Hematopoietic multipotent progenitor cell treated with erythropoietin and hydrocortisone succinate and interleukin-3 and kit ligand, for 15 days (in vitro differentiated cells): ENCODE results near the gene CDC42EP1.

Experiments
- DNase-seq: peaks from one replicate; pipeline ENCODE4 v3.0.0-alpha.2; 2015; ENCODE audit warnings: low spot score

CDC42EP1 gene

GRCh38 chr22:37616201-37617083 lies 56.2 kb downstream of the CDC42EP1 start:
- no peak for DNase-seq

- DNase-seq: no peak
Measured at GRCh38 chr22:37617431-37617830, 57.2 kb downstream of the CDC42EP1 start.

- no peak for DNase-seq
Measured at GRCh38 chr22:37618072-37618656, 57.9 kb downstream of the CDC42EP1 start.

- DNase-seq: no peak
Measured at GRCh38 chr22:37618674-37619073, 58.4 kb downstream of the CDC42EP1 start.
